ENCODE data around the gene SEMA4D.
"Not testable (repeated sequence)": the region's sequence is repeated elsewhere in the genome, so short reads cannot be mapped to it uniquely, and the experiment has no call there.

SEMA4D gene

GRCh38 chr9:89476546-89476945 is 21.4 kb downstream of the SEMA4D start:
- Histone ChIP-seq H3K9me3 (ENCODE audit: control insufficient read depth, low read length) (no peaks in the 10 kb centered on the region), H3K36me3 (ENCODE audit: control insufficient read depth, insufficient read depth, low read length) (no peaks in the 10 kb centered on the region), H3K4me1 (ENCODE audit: control insufficient read depth, insufficient read depth, low read length) (peaks cover 4% of the 10 kb centered on the region), H3K27ac (ENCODE audit: insufficient read depth, low read depth, low read length, poor library complexity, severe bottlenecking) (no peak overlapping the region), H3K4me3 (ENCODE audit: insufficient read depth, low read depth, low read length) (no peak overlapping the region), H3K27me3 (ENCODE audit: control insufficient read depth, insufficient read depth, low read length, poor library complexity, severe bottlenecking) (no peaks in the 10 kb centered on the region)
- 89 to 91% methylated on average over 7 of the region's 7 CpGs for WGBS, 2 experiments

- 95% methylated on average over 9 of the region's 9 CpGs for WGBS, 2 experiments
- Histone ChIP-seq H3K36me3 (ENCODE audit: control insufficient read depth, insufficient read depth, low read length) (no peaks in the 10 kb centered on the region), H3K9me3 (ENCODE audit: control insufficient read depth, low read length) (no peaks in the 10 kb centered on the region), H3K4me1 (ENCODE audit: control insufficient read depth, insufficient read depth, low read length) (no peaks in the 10 kb centered on the region), H3K27me3 (ENCODE audit: control insufficient read depth, insufficient read depth, low read length, poor library complexity, severe bottlenecking) (no peaks in the 10 kb centered on the region), H3K4me3 (ENCODE audit: insufficient read depth, low read depth, low read length) (no peak overlapping the region), H3K27ac (ENCODE audit: insufficient read depth, low read depth, low read length, poor library complexity, severe bottlenecking) (no peak overlapping the region)
These were observed 21.9 kb downstream of the SEMA4D start for GRCh38 chr9:89475891-89476440.

GRCh38 chr9:89474939-89475338 is 23.0 kb downstream of the SEMA4D start:
- 89 to 96% methylated on average over 3 of the region's 3 CpGs for WGBS, 2 experiments
- no peak overlapping the region for H3K27ac ChIP-seq (ENCODE audit: insufficient read depth, low read depth, low read length, poor library complexity, severe bottlenecking)
- no peaks in the 10 kb centered on the region for H3K36me3 ChIP-seq (ENCODE audit: control insufficient read depth, insufficient read depth, low read length)
- no peaks in the 10 kb centered on the region for H3K9me3 ChIP-seq (ENCODE audit: control insufficient read depth, low read length)
- no peaks in the 10 kb centered on the region for H3K4me1 ChIP-seq (ENCODE audit: control insufficient read depth, insufficient read depth, low read length)
- H3K27me3 ChIP-seq (ENCODE audit: control insufficient read depth, insufficient read depth, low read length, poor library complexity, severe bottlenecking) = no peaks in the 10 kb centered on the region
- H3K4me3 ChIP-seq (ENCODE audit: insufficient read depth, low read depth, low read length) = no peak overlapping the region

GRCh38 chr9:89473762-89474469 is 24.0 kb downstream of the SEMA4D start:
- Histone ChIP-seq H3K27ac (ENCODE audit: insufficient read depth, low read depth, low read length, poor library complexity, severe bottlenecking) (no peak overlapping the region), H3K36me3 (ENCODE audit: control insufficient read depth, insufficient read depth, low read length) (no peaks in the 10 kb centered on the region), H3K4me3 (ENCODE audit: insufficient read depth, low read depth, low read length) (no peak overlapping the region), H3K9me3 (ENCODE audit: control insufficient read depth, low read length) (no peaks in the 10 kb centered on the region), H3K27me3 (ENCODE audit: control insufficient read depth, insufficient read depth, low read length, poor library complexity, severe bottlenecking) (no peaks in the 10 kb centered on the region), H3K4me1 (ENCODE audit: control insufficient read depth, insufficient read depth, low read length) (peaks cover under 1% of the 10 kb centered on the region)
- WGBS, 2 experiments = 92 to 93% methylated on average over 7 of the region's 7 CpGs

- not testable (repeated sequence) for H3K27me3 ChIP-seq (ENCODE audit: control insufficient read depth, insufficient read depth, low read length, poor library complexity, severe bottlenecking); H3K27ac ChIP-seq (ENCODE audit: insufficient read depth, low read depth, low read length, poor library complexity, severe bottlenecking); H3K4me1 ChIP-seq (ENCODE audit: control insufficient read depth, insufficient read depth, low read length); H3K9me3 ChIP-seq (ENCODE audit: control insufficient read depth, low read length); H3K36me3 ChIP-seq (ENCODE audit: control insufficient read depth, insufficient read depth, low read length); H3K4me3 ChIP-seq (ENCODE audit: insufficient read depth, low read depth, low read length)
- WGBS, 2 experiments = 92 to 93% methylated on average over 6 of the region's 6 CpGs
These were observed 26.1 kb downstream of the SEMA4D start for GRCh38 chr9:89471796-89472320.

GRCh38 chr9:89471390-89471789 is 26.5 kb downstream of the SEMA4D start:
- Histone ChIP-seq H3K36me3 (ENCODE audit: control insufficient read depth, insufficient read depth, low read length) (no peaks in the 10 kb centered on the region), H3K27ac (ENCODE audit: insufficient read depth, low read depth, low read length, poor library complexity, severe bottlenecking) (no peak overlapping the region), H3K4me3 (ENCODE audit: insufficient read depth, low read depth, low read length) (no peak overlapping the region), H3K4me1 (ENCODE audit: control insufficient read depth, insufficient read depth, low read length) (peaks cover 5% of the 10 kb centered on the region), H3K9me3 (ENCODE audit: control insufficient read depth, low read length) (no peaks in the 10 kb centered on the region), H3K27me3 (ENCODE audit: control insufficient read depth, insufficient read depth, low read length, poor library complexity, severe bottlenecking) (no peaks in the 10 kb centered on the region)
- WGBS, 2 experiments = 97 to 98% methylated on average over 3 of the region's 3 CpGs

GRCh38 chr9:89470224-89470839 is 27.6 kb downstream of the SEMA4D start:
- H3K27ac ChIP-seq (ENCODE audit: insufficient read depth, low read depth, low read length, poor library complexity, severe bottlenecking) = no peak overlapping the region
- H3K27me3 ChIP-seq (ENCODE audit: control insufficient read depth, insufficient read depth, low read length, poor library complexity, severe bottlenecking) = no peaks in the 10 kb centered on the region
- H3K36me3 ChIP-seq (ENCODE audit: control insufficient read depth, insufficient read depth, low read length) = no peaks in the 10 kb centered on the region

GRCh38 chr9:89469003-89469402 is 28.9 kb downstream of the SEMA4D start:
- peaks cover 5% of the 10 kb centered on the region for H3K4me1 ChIP-seq (ENCODE audit: control insufficient read depth, insufficient read depth, low read length)
- 100% methylated on average over 1 of the region's 1 CpG; no CpG with 5 or more reads in 1 of the 2 experiments for WGBS, 2 experiments
- no peak overlapping the region for H3K27ac ChIP-seq (ENCODE audit: insufficient read depth, low read depth, low read length, poor library complexity, severe bottlenecking)
- no peaks in the 10 kb centered on the region for H3K27me3 ChIP-seq (ENCODE audit: control insufficient read depth, insufficient read depth, low read length, poor library complexity, severe bottlenecking)
- H3K9me3 ChIP-seq (ENCODE audit: control insufficient read depth, low read length) = no peaks in the 10 kb centered on the region
- no peak overlapping the region for H3K4me3 ChIP-seq (ENCODE audit: insufficient read depth, low read depth, low read length)
- no peaks in the 10 kb centered on the region for H3K36me3 ChIP-seq (ENCODE audit: control insufficient read depth, insufficient read depth, low read length)

More at GRCh38 chr9:89470224-89470839, 27.6 kb downstream of the SEMA4D start:
- H3K9me3 ChIP-seq (ENCODE audit: control insufficient read depth, low read length) = no peaks in the 10 kb centered on the region
- no peak overlapping the region for H3K4me3 ChIP-seq (ENCODE audit: insufficient read depth, low read depth, low read length)
- H3K4me1 ChIP-seq (ENCODE audit: control insufficient read depth, insufficient read depth, low read length) = peaks cover 5% of the 10 kb centered on the region
- WGBS, 2 experiments = 86 to 93% methylated on average over 6 of the region's 6 CpGs

GRCh38 chr9:89468281-89468960 is 29.5 kb downstream of the SEMA4D start:
- Histone ChIP-seq H3K27ac (ENCODE audit: insufficient read depth, low read depth, low read length, poor library complexity, severe bottlenecking) (no peak overlapping the region), H3K36me3 (ENCODE audit: control insufficient read depth, insufficient read depth, low read length) (no peaks in the 10 kb centered on the region)
- WGBS, 2 experiments = 79 to 89% methylated on average over 7 of the region's 7 CpGs

GRCh38 chr9:89467278-89467625 is 30.7 kb downstream of the SEMA4D start:
- Histone ChIP-seq H3K4me1 (ENCODE audit: control insufficient read depth, insufficient read depth, low read length) (peaks cover 5% of the 10 kb centered on the region), H3K36me3 (ENCODE audit: control insufficient read depth, insufficient read depth, low read length) (no peaks in the 10 kb centered on the region), H3K4me3 (ENCODE audit: insufficient read depth, low read depth, low read length) (no peak overlapping the region), H3K9me3 (ENCODE audit: control insufficient read depth, low read length) (no peaks in the 10 kb centered on the region), H3K27ac (ENCODE audit: insufficient read depth, low read depth, low read length, poor library complexity, severe bottlenecking) (no peak overlapping the region), H3K27me3 (ENCODE audit: control insufficient read depth, insufficient read depth, low read length, poor library complexity, severe bottlenecking) (no peaks in the 10 kb centered on the region)
- 79 to 81% methylated on average over 3 to 4 of the region's 4 CpGs for WGBS, 2 experiments

More at GRCh38 chr9:89468281-89468960, 29.5 kb downstream of the SEMA4D start:
- Histone ChIP-seq H3K27me3 (ENCODE audit: control insufficient read depth, insufficient read depth, low read length, poor library complexity, severe bottlenecking) (no peaks in the 10 kb centered on the region), H3K4me1 (ENCODE audit: control insufficient read depth, insufficient read depth, low read length) (peaks cover 5% of the 10 kb centered on the region), H3K9me3 (ENCODE audit: control insufficient read depth, low read length) (no peaks in the 10 kb centered on the region), H3K4me3 (ENCODE audit: insufficient read depth, low read depth, low read length) (no peak overlapping the region)
